ENCODE data around the gene SNTG2. TPM values are rescaled to one million over a fixed set of nuclear protein-coding genes. Genes with fewer than 3 reads are reported as not detected.
A peak's percentile ranks its signal among the peaks of the same experiment; 100 is the strongest.

The SNTG2 gene
- polyA plus RNA-seq, 3 donors, result not detected

GRCh38 chr2:1147873-1148612 is 197.4 kb downstream of the SNTG2 start:
- Mint-ChIP-seq H3K27ac (peak overlapping the region in 1 of 7 donors; percentile 21), H3K9me3 (peaks cover 0 to 10% (median 2%) of the 10 kb centered on the region in 7 donors)

More at GRCh38 chr2:1147873-1148612, 197.4 kb downstream of the SNTG2 start:
- Histone ChIP-seq H3K4me2 (replicated peaks; ENCODE audit: extremely low read depth, low read length, poor library complexity, severe bottlenecking) (no peak overlapping the region), H3K27ac (ENCODE audit: low read depth in 1 of 2, low read length in 2 of 2) (no peak overlapping the region), H2AFZ (ENCODE audit: insufficient read depth, low read depth, low read length, poor library complexity, severe bottlenecking) (no peak overlapping the region), H3K27me3 (ENCODE audit: control insufficient read depth in 2 of 2, insufficient read depth in 2 of 2, low read length in 2 of 2) (no peaks in the 10 kb centered on the region), H3K36me3 (replicated peaks in 1 of 2; ENCODE audit: control insufficient read depth in 1 of 2, insufficient read depth in 2 of 2, low read length in 2 of 2) (no peaks in the 10 kb centered on the region), H3K9ac (ENCODE audit: insufficient read depth, low read length, poor library complexity, severe bottlenecking) (no peak overlapping the region), H3K9me3 (replicated peaks in 1 of 2; ENCODE audit: control insufficient read depth in 1 of 2, insufficient read depth in 1 of 2, low read length in 2 of 2) (peaks cover 0 to 3% of the 10 kb centered on the region in 2 donors), H4K20me1 (ENCODE audit: insufficient read depth, low read length) (no peaks in the 10 kb centered on the region), H3K4me1 (ENCODE audit: control insufficient read depth in 1 of 2, insufficient read depth in 2 of 2, low read length in 2 of 2) (no peaks in the 10 kb centered on the region), H3K79me2 (ENCODE audit: insufficient read depth, low read length) (no peaks in the 10 kb centered on the region), H3K4me3 (replicated peaks in 1 of 3; ENCODE audit: low read depth in 2 of 3, low read length in 3 of 3) (no peak overlapping the region)
- TF ChIP-seq CTCF (IDR thresholded peaks at IDR 0.05), result no peak
- Mint-ChIP-seq H3K4me1 (no peaks in the 10 kb centered on the region), H3K4me3 (no peak overlapping the region), H3K27me3 (ENCODE audit: low read depth in 3 of 3) (peaks cover 0 to 6% (median 2%) of the 10 kb centered on the region in 3 donors), H3K36me3 (no peaks in the 10 kb centered on the region)
- no peak for DNase-seq
- intact Hi-C loops (cut with micrococcal nuclease), result no loop called here
- 57% methylated on average over 3 of the region's 5 CpGs for WGBS (ENCODE audit: insufficient coverage)

Measured in CD14-positive monocyte (primary cell).